IMR-90 (cell line): ENCODE data around the gene ARRB1. TPM values are rescaled to one million over a fixed set of nuclear protein-coding genes. Genes with fewer than 3 reads are reported as not detected.

Source experiments
- ATAC-seq: fragments of 200-7000 bp; cut with Tn5 transposase; 2 replicates; pipeline ENCODE4 v1.9.1; 2020; ENCODE audit warnings: low read depth, mild to moderate bottlenecking, moderate library complexity
- BruUV-seq: library from RNA; stranded (reverse); fragments of 400-500 nt; replicated peaks from 2 replicates; lab custom pipeline; 2021; lab: Mats Ljungman, UMichigan
- CTCF ChIA-PET: fragments of 300-600 bp; formaldehyde crosslinking; extraction: SDS; loops from one replicate; lab custom pipeline; 2021; ENCODE audit warnings: antibody characterized with exemption; lab: Yijun Ruan, JAX
- POLR2A ChIA-PET: fragments of 300-600 bp; sonication (Branson Sonifier 250); formaldehyde crosslinking; loops from one replicate; lab custom pipeline; 2022; ENCODE audit warnings: antibody characterized with exemption; ENCODE audit not compliant: unreplicated experiment; lab: Charles Lee
- DNase-seq: peaks from one replicate; pipeline ENCODE4 v3.0.0; 2013
- H2AFZ ChIP-seq: replicated peaks from 2 replicates; pipeline ENCODE3; 2013; ENCODE audit warnings: low read length, mild to moderate bottlenecking; ENCODE audit not compliant: poor library complexity
- H2AK5ac ChIP-seq: 2 replicates; pipeline ENCODE4 v1.6.1; 2013; ENCODE audit warnings: low read depth, low read length, inconsistent platforms
- H2AK9ac ChIP-seq: replicated peaks from 2 replicates; pipeline ENCODE3; 2013; ENCODE audit warnings: mild to moderate bottlenecking, low read depth, low read length, moderate library complexity; ENCODE audit not compliant: poor library complexity
- H2BK120ac ChIP-seq: 2 replicates; pipeline ENCODE4 v1.6.1; 2013; ENCODE audit warnings: low read depth, low read length, inconsistent platforms
- H2BK15ac ChIP-seq: 3 replicates; pipeline ENCODE4 v1.6.1; 2013; ENCODE audit warnings: low read depth, low read length, inconsistent platforms
- H2BK20ac ChIP-seq: 2 replicates; pipeline ENCODE4 v1.6.1; 2013; ENCODE audit warnings: low read depth, mild to moderate bottlenecking, inconsistent platforms, low read length, moderate library complexity
- H2BK5ac ChIP-seq: 2 replicates; pipeline ENCODE4 v1.6.1; 2013; ENCODE audit warnings: mild to moderate bottlenecking, low read depth, low read length, inconsistent platforms; ENCODE audit not compliant: poor library complexity, severe bottlenecking
- H3K14ac ChIP-seq: replicated peaks from 2 replicates; pipeline ENCODE4 v1.6.1; 2013; ENCODE audit warnings: low read depth, low read length, inconsistent platforms
- H3K18ac ChIP-seq: 2 replicates; pipeline ENCODE4 v1.6.1; 2013; ENCODE audit warnings: low read depth, low read length, control low read depth
- H3K23ac ChIP-seq: 2 replicates; pipeline ENCODE4 v1.6.1; 2013; ENCODE audit warnings: low read depth, low read length, inconsistent platforms
- H3K27ac ChIP-seq: 2 replicates; pipeline ENCODE4 v1.5.1; 2013; ENCODE audit warnings: mild to moderate bottlenecking, control low read depth, low read length; ENCODE audit not compliant: insufficient read depth
- H3K27me3 ChIP-seq: 2 replicates; pipeline ENCODE4 v1.6.1; 2013; ENCODE audit warnings: low read length; ENCODE audit not compliant: control insufficient read depth, insufficient read depth
- H3K36me3 ChIP-seq: 2 replicates; pipeline ENCODE4 v1.6.1; 2013; ENCODE audit warnings: low read length, mixed read lengths; ENCODE audit not compliant: control insufficient read depth, insufficient read depth
- H3K4ac ChIP-seq: 2 replicates; pipeline ENCODE4 v1.6.1; 2013; ENCODE audit warnings: low read depth, low read length, inconsistent platforms
- H3K4me1 ChIP-seq: 2 replicates; pipeline ENCODE4 v1.6.1; 2013; ENCODE audit warnings: low read length, mixed read lengths; ENCODE audit not compliant: control insufficient read depth, insufficient read depth
- H3K4me2 ChIP-seq: 2 replicates; pipeline ENCODE4 v1.6.1; 2013; ENCODE audit warnings: low read depth, mild to moderate bottlenecking, control low read depth, low read length, moderate library complexity
- H3K4me3 ChIP-seq: 2 replicates; pipeline ENCODE4 v1.5.1; 2013; ENCODE audit warnings: low read depth, mild to moderate bottlenecking, control low read depth, low read length, moderate library complexity; ENCODE audit not compliant: insufficient read depth
- H3K56ac ChIP-seq: 2 replicates; pipeline ENCODE4 v1.6.1; 2013; ENCODE audit warnings: low read length, inconsistent platforms; ENCODE audit not compliant: insufficient read depth; ENCODE audit errors: extremely low read depth
- H3K79me1 ChIP-seq, 2 experiments: 2 replicates each; pipeline ENCODE4 v1.6.1; 2013; ENCODE audit warnings: low read length in 2 of 2, inconsistent platforms in 1 of 2, low read depth in 1 of 2
- H3K9ac ChIP-seq: 2 replicates; pipeline ENCODE4 v1.6.1; 2013; ENCODE audit warnings: low read depth, low read length, control low read depth
- H3K9me1 ChIP-seq: 2 replicates; pipeline ENCODE4 v1.6.1; 2013; ENCODE audit warnings: low read length, inconsistent platforms; ENCODE audit not compliant: insufficient read depth
- H3K9me3 ChIP-seq: 2 replicates; pipeline ENCODE4 v1.6.1; 2013; ENCODE audit warnings: low read length; ENCODE audit not compliant: control insufficient read depth, insufficient read depth
- H4K20me1 ChIP-seq: 2 replicates; pipeline ENCODE4 v1.6.1; 2013; ENCODE audit warnings: low read length, inconsistent platforms; ENCODE audit not compliant: insufficient read depth
- H4K5ac ChIP-seq: 2 replicates; pipeline ENCODE4 v1.6.1; 2013; ENCODE audit warnings: mild to moderate bottlenecking, low read depth, low read length, control low read depth
- H4K8ac ChIP-seq, 2 experiments: 2 replicates each; pipeline ENCODE4 v1.6.1; 2013; ENCODE audit warnings: low read depth in 2 of 2, low read length in 2 of 2, control low read depth in 1 of 2, inconsistent platforms in 1 of 2
- H4K91ac ChIP-seq: 2 replicates; pipeline ENCODE4 v1.6.1; 2013; ENCODE audit warnings: low read depth, low read length, inconsistent platforms; ENCODE audit not compliant: insufficient read depth
- CEBPB ChIP-seq: IDR thresholded peaks from 2 replicates; pipeline ENCODE4 v1.6.1; 2012; ENCODE audit warnings: low read depth, low read length, improper control_type of control experiment
- MXI1 ChIP-seq: IDR thresholded peaks from 2 replicates; pipeline ENCODE4 v1.6.1; 2012; ENCODE audit warnings: low read depth, mild to moderate bottlenecking, low read length, moderate library complexity, borderline replicate concordance
- WGBS, 2 experiments: methylation state at CpG; one replicate each; pipeline versions ENCODE4 v1.1.5 to v1.1.7; 2013; ENCODE audit warnings: missing lambda C conversion rate in 2 of 2; ENCODE audit not compliant: insufficient read length in 1 of 2; ENCODE audit errors: extremely low coverage in 2 of 2; 5-methylcytosine and 5-hydroxymethylcytosine counted together
- dilution Hi-C: fragments of 300-500 bp; cut with HindIII; formaldehyde crosslinking; loops from one replicate; pipeline ENCODE4 v1.14.3; 2018; ENCODE audit warnings: low sequenced_read_pairs; ENCODE audit not compliant: unreplicated experiment
- in situ Hi-C: fragments of 300-500 bp; cut with MboI; formaldehyde crosslinking; loops from 3 replicates; pipeline ENCODE4 v1.14.3; 2019; ENCODE audit warnings: low sequenced_read_pairs, inconsistent platforms, mixed read lengths
- intact Hi-C: fragments of 100-400 bp; cut with micrococcal nuclease; formaldehyde crosslinking; loops from 2 replicates; pipeline ENCODE4 v1.10.0; 2022
- polyA plus RNA-seq, 3 experiments: library from polyadenylated mRNA; depleted of rRNA; stranded (reverse); fragments of >200 nt; gene quantifications; 2 replicates each; pipeline ENCODE4 v1.2.3, GENCODE V29; 2012; ENCODE audit warnings: low replicate concordance in 1 of 3
- total RNA-seq: library from RNA; depleted of rRNA; stranded (reverse); fragments of >200 nt; gene quantifications from 2 replicates; pipeline ENCODE4 v1.2.3, GENCODE V29; 2012
- TF ChIP-seq, protein P1 (sequence below): fragments of 150-350 bp; IDR thresholded peaks from 2 replicates; pipeline ENCODE4 v1.6.1; 2017; ENCODE audit warnings: mild to moderate bottlenecking, antibody characterized with exemption, low read length, low read depth
- TF ChIP-seq, protein P2 (sequence below): fragments of 150-350 bp; IDR thresholded peaks from 2 replicates; pipeline ENCODE4 v1.6.1; 2016; ENCODE audit warnings: low read depth, mild to moderate bottlenecking, low read length, moderate library complexity, borderline replicate concordance

Gene ARRB1
- total and polyA plus RNA-seq, 2 of the 4 experiments (the other 2 are of a cell fraction), result 11.0 to 17.4 TPM

DNA sequence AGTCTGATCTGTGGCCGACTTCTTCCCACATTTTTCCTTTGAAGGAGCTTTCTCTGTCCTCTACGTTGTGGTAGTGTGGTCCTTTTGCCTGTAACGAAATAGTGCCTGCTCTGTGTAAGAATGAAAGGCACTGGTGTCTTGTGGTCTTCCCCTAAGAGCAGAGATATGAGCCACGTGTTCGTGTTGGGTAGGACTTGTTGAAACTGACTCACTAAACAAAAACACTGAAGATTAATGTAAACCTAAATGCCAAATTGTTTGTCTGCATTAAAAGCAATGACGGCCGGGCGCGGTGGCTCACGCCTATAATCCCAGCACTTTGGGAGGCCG lies 37.8 kb upstream of the ARRB1 start:
- Histone ChIP-seq H3K14ac (0 out of 2 replicates have a peak overlapping the region, but pooled peaks have one; percentile 15), H2AK5ac (no peak overlapping the region), H3K9me3 (no peaks in the 10 kb centered on the region), H3K23ac (no peak overlapping the region), H2AFZ (peak overlapping the region; percentile 36), H3K4me2 (peak overlapping the region; percentile 42), H4K8ac (no peak overlapping the region; a peak in 1 of 4 replicates), H3K4me3 (no peak overlapping the region), H3K27me3 (peaks cover 4% of the 10 kb centered on the region), H3K36me3 (no peaks in the 10 kb centered on the region), H3K18ac (no peak overlapping the region), H3K9ac (no peak overlapping the region), H4K20me1 (peaks cover 4% of the 10 kb centered on the region; the same call in 1 of the 2 replicates), H3K56ac (no peak overlapping the region), H2BK5ac (no peak overlapping the region), H2BK120ac (no peak overlapping the region), H2BK20ac (no peak overlapping the region), H4K91ac (no peak overlapping the region), H4K5ac (no peak overlapping the region), H2BK15ac (no peak overlapping the region), H3K4ac (no peak overlapping the region), H3K79me1 (no peaks in the 10 kb centered on the region), H3K4me1 (peaks cover 4% of the 10 kb centered on the region), H3K27ac (no peak overlapping the region), H2AK9ac (peak overlapping the region; percentile 44), H3K9me1 (no peaks in the 10 kb centered on the region)
- DNase-seq (peak; percentile 53), ATAC-seq (peak; percentile 33)
- ChIA-PET CTCF (interaction anchor here (0.6 to 2.9 kb wide), 8 partner anchors 17 to 187 kb away, joined by 3 to 20 read pairs (median 6); no protein-coding TSS in a partner anchor), POLR2A (interaction anchor here (1.2 kb wide), 1 partner anchor 177 kb away, joined by 9 read pairs; no protein-coding TSS in a partner anchor)
- TF ChIP-seq MXI1 (peak; percentile 42; the same call in 1 of the 2 replicates), CEBPB (no peak)
- TF ChIP-seq, protein P1, sequence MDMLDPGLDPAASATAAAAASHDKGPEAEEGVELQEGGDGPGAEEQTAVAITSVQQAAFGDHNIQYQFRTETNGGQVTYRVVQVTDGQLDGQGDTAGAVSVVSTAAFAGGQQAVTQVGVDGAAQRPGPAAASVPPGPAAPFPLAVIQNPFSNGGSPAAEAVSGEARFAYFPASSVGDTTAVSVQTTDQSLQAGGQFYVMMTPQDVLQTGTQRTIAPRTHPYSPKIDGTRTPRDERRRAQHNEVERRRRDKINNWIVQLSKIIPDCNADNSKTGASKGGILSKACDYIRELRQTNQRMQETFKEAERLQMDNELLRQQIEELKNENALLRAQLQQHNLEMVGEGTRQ, result peak; percentile 54; the same call in 1 of the 2 replicates
- TF ChIP-seq, protein P2, sequence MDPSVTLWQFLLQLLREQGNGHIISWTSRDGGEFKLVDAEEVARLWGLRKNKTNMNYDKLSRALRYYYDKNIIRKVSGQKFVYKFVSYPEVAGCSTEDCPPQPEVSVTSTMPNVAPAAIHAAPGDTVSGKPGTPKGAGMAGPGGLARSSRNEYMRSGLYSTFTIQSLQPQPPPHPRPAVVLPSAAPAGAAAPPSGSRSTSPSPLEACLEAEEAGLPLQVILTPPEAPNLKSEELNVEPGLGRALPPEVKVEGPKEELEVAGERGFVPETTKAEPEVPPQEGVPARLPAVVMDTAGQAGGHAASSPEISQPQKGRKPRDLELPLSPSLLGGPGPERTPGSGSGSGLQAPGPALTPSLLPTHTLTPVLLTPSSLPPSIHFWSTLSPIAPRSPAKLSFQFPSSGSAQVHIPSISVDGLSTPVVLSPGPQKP, result no peak
- in situ Hi-C loops (no loop called here), intact Hi-C loops (loop anchor here (5.0 kb wide), 1 partner anchor 478 kb away; no protein-coding TSS in a partner anchor), dilution Hi-C loops (no loop called here)
- WGBS, 2 experiments, result 65% methylated on average over 6 of the region's 11 CpGs; no CpG with 5 or more reads in 1 of the 2 experiments
- BruUV-seq, result no TSS peak
